Measurements from ENCODE around the gene YTHDF1.

Gene YTHDF1

GRCh38 chr20:63260521-63260920 lies 44.6 kb upstream of the YTHDF1 start:
- no peak overlapping the region for H3K4me3 ChIP-seq (ENCODE audit: low read depth, low read length)
- no peak for TF ChIP-seq CTCF (IDR thresholded peaks at IDR 0.05; ENCODE audit: low read depth, low read length)

- no peak overlapping the region for H3K4me3 ChIP-seq (ENCODE audit: low read depth, low read length)
- no peak for TF ChIP-seq CTCF (IDR thresholded peaks at IDR 0.05; ENCODE audit: low read depth, low read length)
Measured at GRCh38 chr20:63259734-63260460, 44.0 kb upstream of the YTHDF1 start.

GRCh38 chr20:63258781-63259180 lies 42.9 kb upstream of the YTHDF1 start:
- no peak overlapping the region for H3K4me3 ChIP-seq (ENCODE audit: low read depth, low read length)
- no peak for TF ChIP-seq CTCF (IDR thresholded peaks at IDR 0.05; ENCODE audit: low read depth, low read length)

GRCh38 chr20:63257629-63258028 lies 41.7 kb upstream of the YTHDF1 start:
- H3K4me3 ChIP-seq (ENCODE audit: low read depth, low read length), result no peak overlapping the region
- no peak for TF ChIP-seq CTCF (IDR thresholded peaks at IDR 0.05; ENCODE audit: low read depth, low read length)

GRCh38 chr20:63256954-63257353 lies 41.0 kb upstream of the YTHDF1 start:
- H3K4me3 ChIP-seq (ENCODE audit: low read depth, low read length), result no peak overlapping the region
- TF ChIP-seq CTCF (IDR thresholded peaks at IDR 0.05; ENCODE audit: low read depth, low read length), result no peak

GRCh38 chr20:63255931-63256704 lies 40.2 kb upstream of the YTHDF1 start:
- no peak for TF ChIP-seq CTCF (IDR thresholded peaks at IDR 0.05; ENCODE audit: low read depth, low read length)
- H3K4me3 ChIP-seq (ENCODE audit: low read depth, low read length), result no peak overlapping the region
